GM19238 (cell line): ENCODE measurements around the gene GALNT11.
"Not testable (repeated sequence)": the region's sequence is repeated elsewhere in the genome, so short reads cannot be mapped to it uniquely, and the experiment has no call there.

Experiments used
- DNase-seq: peaks from one replicate; pipeline ENCODE4 v3.0.0; 2011; ENCODE audit warnings: low spot score; ENCODE audit not compliant: insufficient read length

The GALNT11 gene

DNA sequence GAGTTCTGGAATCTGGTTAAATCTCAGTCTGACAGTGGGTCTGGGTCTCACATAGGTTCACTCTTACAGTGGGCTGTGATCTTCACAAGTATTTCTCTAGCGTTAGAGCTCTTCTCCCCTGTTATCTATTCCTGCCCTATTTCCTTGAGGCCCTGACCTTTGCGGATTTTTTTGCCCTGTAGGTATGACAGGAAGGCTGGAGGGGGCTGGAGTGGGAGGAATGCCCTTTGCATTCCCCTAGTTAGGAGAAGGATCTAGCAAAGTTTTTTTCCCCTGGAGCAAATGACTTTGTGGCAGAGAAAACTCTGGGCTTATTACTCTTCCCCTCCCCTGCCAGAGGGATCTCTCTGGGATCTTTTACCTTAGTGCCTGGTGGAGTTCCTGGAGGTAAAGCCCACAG, 49.2 kb downstream of the GALNT11 start:
- DNase-seq, result no peak

GRCh38 chr7:152075379-152075778, 49.9 kb downstream of the GALNT11 start:
- DNase-seq, result not testable (repeated sequence)

DNA sequence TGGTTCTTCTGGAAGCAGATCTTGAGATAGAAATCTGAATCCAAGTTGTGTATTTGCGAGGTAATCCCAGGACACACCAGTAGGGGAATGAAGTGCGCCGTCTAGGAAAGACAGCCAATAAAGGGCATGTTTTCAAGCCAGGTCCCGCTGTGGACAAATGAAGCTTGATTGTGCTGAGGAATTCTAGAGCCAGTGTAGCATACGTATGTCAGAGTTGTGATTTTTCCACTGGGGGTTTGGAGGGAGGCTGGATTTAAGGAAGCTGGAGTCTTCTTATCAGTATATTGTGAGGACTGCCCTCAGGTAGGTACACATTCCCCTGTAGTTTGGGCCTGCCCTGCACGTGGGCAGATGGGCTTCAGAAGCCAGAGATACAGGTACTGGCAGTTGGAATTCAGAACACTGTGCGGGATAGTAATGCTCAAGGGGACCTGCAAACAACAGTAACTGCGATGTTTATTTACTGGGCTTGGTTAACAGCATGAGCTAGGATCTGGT, 50.9 kb downstream of the GALNT11 start:
- no peak for DNase-seq

DNA sequence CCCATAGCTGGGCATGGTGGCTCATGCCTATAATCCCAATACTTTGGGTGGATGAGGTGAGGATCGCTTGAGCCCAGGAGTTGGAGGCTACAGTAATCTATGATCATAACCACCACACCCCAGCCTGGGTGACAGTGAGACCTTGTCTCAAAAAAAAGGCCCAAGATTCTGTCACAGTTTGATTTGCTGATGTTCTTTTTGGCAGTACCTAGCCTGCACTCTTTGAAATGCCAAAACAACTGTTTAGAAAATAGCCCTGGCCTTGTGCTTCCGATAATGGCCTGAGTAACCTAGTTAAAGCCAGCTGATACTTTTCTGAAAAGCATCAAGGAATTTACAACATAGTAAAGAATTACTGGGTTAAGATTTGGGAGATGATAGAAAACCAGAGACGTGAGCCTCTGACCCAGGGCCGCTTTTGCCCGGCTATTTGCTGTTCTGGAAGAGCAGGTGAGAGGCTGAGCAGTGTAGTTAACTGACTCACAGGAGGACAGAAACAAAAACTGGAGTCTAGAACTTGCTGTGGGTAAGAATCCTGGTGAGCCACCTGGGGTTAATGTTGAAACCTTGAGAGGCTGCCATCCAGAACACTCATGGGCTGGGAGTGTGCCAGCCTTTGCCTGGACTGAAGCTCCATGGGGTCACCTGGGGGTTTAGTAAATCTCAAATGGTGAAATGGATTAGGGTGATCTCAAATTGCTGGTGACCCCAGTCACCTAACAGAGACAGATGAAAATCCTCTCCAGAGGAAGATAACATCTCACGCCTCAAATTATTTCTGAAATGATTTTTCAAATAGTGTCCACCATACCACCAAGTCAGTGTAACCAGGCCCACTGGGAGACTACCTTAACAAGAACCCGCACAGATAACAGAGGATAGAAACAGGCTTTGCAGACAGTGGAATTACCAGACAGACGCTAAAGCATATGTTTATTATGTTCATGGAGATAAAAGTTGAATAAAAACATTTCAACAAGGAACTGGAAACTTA, 51.8 kb downstream of the GALNT11 start:
- DNase-seq, result no peak

GRCh38 chr7:152078025-152078424, 52.6 kb downstream of the GALNT11 start:
- no peak for DNase-seq

- no peak for DNase-seq
Measured at GRCh38 chr7:152078786-152079185, 53.3 kb downstream of the GALNT11 start.

- DNase-seq, result no peak
Measured at GRCh38 chr7:152081088-152081487, 55.6 kb downstream of the GALNT11 start.

DNA sequence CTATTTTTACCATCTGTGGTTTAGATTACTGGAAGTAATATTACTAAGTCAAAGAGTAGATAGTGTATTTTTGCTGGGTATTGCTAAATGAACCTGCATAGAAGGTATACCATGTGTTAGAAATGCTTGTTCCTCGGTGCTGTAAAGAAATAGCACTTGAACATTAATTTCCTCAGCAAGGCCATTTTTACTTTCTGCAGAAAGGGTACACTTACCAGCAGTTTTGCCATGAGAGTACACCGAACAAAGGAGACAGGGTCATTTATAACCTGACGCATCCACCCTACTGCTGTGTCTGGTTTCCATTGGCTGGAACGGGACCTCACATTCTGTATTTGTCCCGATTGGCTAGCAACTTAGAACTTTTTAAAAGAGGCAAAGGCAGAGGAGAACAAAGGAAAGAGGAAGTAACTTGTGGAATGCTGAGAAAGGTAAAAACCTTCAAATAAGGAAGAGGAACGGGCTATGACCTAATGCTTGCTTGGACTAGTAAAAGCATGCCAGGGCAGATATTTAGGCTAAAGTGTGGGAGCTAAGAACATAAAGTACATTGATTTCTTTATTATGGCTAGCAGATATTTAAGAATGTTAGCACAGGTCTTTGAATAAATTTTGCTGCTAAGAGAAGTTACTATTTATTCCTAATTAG, 56.7 kb downstream of the GALNT11 start:
- DNase-seq, result not testable (repeated sequence)

GRCh38 chr7:152085131-152085530, 59.7 kb downstream of the GALNT11 start:
- no peak for DNase-seq

DNA sequence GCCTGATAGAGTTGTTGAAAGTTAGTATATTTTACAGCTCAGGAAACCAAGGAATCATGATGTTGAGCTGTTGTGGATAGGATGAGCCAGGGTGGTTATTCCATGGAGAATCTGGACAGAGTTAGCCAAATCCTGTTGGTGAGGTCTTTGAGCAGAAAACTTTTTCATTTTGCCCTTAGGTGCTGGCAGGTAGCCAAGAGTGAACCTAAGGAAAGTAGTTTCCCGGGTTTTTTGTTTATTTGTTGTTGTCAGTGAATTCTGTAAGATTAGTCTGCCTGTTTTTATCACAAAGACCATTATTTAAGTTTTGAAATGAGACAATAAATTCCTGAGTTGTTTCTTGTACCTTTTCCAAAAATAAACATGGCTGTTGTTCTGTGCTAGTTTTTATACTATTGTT, 61.0 kb downstream of the GALNT11 start:
- no peak for DNase-seq

- DNase-seq, result no peak
Measured at GRCh38 chr7:152089183-152089582, 63.7 kb downstream of the GALNT11 start.

- DNase-seq, result no peak
Measured at GRCh38 chr7:152090747-152091146, 65.3 kb downstream of the GALNT11 start.

- DNase-seq, result no peak
Measured at GRCh38 chr7:152093717-152094116, 68.2 kb downstream of the GALNT11 start.

- DNase-seq, result no peak
Measured at GRCh38 chr7:152095771-152096170, 70.3 kb downstream of the GALNT11 start.

GRCh38 chr7:152097330-152097729, 71.9 kb downstream of the GALNT11 start:
- no peak for DNase-seq

GRCh38 chr7:152103066-152103465, 77.6 kb downstream of the GALNT11 start:
- DNase-seq, result no peak

GRCh38 chr7:152103691-152104090, 78.2 kb downstream of the GALNT11 start:
- no peak for DNase-seq

GRCh38 chr7:152105205-152105604, 79.7 kb downstream of the GALNT11 start:
- no peak for DNase-seq

DNA sequence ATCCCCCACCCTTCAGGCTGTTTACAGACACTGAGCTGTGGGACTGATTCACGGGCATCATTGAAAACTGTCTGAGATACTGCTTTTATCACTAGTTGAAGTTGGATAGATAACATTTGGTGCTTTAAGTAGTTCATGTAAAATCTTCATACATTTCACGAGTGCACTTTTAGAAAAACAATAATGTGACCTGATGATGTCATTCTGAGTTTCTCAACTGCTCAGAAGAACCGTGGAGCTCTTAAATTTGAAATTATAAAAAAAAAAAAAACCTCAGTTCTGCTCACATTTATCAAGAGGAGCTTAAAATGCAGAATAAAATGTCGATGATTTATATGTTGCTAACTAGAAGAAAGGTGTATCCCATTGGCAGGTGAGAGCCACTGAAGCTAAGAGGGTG, 81.5 kb downstream of the GALNT11 start:
- DNase-seq, result no peak

GRCh38 chr7:152107945-152108344, 82.5 kb downstream of the GALNT11 start:
- no peak for DNase-seq

DNA sequence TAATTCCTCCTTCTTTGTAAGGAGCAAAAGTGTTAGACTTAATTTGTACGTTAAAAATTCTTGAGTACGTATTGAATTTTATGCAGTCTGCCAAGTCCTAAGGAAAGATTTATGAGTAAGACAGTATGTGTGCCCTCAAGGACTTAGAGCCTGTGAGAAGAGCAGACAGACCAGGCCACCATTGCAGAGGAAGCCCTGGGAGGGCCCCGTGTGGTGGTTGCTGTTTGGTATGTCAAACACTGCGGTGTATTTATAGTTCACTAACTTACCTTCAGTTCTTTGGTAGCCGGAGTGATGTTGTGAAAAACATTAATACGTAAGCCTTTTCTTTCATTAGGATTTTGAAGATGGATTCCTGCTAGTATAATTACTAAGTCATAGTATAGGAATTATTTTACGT, 82.9 kb downstream of the GALNT11 start:
- no peak for DNase-seq

GRCh38 chr7:152112829-152113228, 87.4 kb downstream of the GALNT11 start:
- DNase-seq, result no peak
